Measurements from ENCODE around the gene TFIP11.
A peak's percentile ranks its signal among the peaks of the same experiment; 100 is the strongest.

The TFIP11 gene

DNA sequence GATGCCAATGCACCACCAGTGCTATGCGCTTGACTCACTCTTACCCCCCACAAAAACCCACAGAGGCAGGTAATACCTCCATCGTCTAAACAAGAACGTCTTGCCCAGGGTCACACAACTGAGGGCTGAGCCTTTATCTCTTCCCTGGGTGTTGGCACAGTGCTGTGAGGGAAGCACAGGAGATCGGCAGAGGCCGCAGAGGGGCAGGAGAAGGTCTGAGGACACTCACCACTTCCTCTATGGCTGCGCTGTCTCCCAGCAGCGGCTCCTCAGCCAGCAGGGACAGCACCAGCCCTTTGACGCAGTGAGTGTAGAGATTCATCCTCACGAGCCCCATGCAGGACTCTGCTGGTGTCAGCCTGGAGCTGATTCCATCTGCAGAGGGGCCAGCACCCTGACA lies 48.6 kb downstream of the TFIP11 start:
- TF ChIP-seq, protein P1, sequence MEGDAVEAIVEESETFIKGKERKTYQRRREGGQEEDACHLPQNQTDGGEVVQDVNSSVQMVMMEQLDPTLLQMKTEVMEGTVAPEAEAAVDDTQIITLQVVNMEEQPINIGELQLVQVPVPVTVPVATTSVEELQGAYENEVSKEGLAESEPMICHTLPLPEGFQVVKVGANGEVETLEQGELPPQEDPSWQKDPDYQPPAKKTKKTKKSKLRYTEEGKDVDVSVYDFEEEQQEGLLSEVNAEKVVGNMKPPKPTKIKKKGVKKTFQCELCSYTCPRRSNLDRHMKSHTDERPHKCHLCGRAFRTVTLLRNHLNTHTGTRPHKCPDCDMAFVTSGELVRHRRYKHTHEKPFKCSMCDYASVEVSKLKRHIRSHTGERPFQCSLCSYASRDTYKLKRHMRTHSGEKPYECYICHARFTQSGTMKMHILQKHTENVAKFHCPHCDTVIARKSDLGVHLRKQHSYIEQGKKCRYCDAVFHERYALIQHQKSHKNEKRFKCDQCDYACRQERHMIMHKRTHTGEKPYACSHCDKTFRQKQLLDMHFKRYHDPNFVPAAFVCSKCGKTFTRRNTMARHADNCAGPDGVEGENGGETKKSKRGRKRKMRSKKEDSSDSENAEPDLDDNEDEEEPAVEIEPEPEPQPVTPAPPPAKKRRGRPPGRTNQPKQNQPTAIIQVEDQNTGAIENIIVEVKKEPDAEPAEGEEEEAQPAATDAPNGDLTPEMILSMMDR (IDR thresholded peaks at IDR 0.05; ENCODE audit: extremely low read depth, missing control alignments), result no peak
- DNase-seq (ENCODE audit: low spot score), result no peak

- DNase-seq (ENCODE audit: low spot score), result no peak
- TF ChIP-seq, protein P1 (IDR thresholded peaks at IDR 0.05; ENCODE audit: extremely low read depth, missing control alignments), result no peak
These were observed 49.1 kb downstream of the TFIP11 start for GRCh38 chr22:26463101-26463661.

GRCh38 chr22:26462641-26463040 lies 49.6 kb downstream of the TFIP11 start:
- TF ChIP-seq, protein P1 (IDR thresholded peaks at IDR 0.05; ENCODE audit: extremely low read depth, missing control alignments), result no peak
- DNase-seq (ENCODE audit: low spot score), result no peak

DNA sequence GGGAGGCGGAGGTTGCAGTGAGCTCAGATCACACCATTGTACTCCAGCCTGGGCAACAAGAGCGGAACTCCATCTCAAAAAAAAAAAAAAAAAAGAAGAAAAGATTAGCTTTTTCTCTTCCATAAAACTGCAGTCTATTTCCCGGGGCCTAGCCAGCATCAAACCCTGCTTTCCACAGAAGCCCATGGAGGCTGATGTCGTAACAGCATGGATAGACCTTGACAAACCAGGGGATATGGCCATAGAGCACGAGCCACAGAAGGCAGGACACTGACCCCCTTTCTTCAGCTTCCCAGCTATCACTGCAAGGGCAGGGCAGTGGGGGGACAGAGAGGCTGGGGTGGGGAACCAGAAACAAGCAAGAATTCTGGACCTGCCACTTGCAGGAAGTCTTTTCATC lies 50.2 kb downstream of the TFIP11 start:
- TF ChIP-seq, protein P1 (IDR thresholded peaks at IDR 0.05; ENCODE audit: extremely low read depth, missing control alignments), result no peak
- DNase-seq (ENCODE audit: low spot score), result no peak

- TF ChIP-seq, protein P1 (IDR thresholded peaks at IDR 0.05; ENCODE audit: extremely low read depth, missing control alignments), result peak; percentile 36
These were observed 51.0 kb downstream of the TFIP11 start for GRCh38 chr22:26461188-26461810.

GRCh38 chr22:26460202-26460601 lies 52.1 kb downstream of the TFIP11 start:
- TF ChIP-seq, protein P1 (IDR thresholded peaks at IDR 0.05; ENCODE audit: extremely low read depth, missing control alignments), result no peak
- no peak for DNase-seq (ENCODE audit: low spot score)

More at GRCh38 chr22:26461188-26461810, 51.0 kb downstream of the TFIP11 start:
- peak; percentile 62 for DNase-seq (ENCODE audit: low spot score)

DNA sequence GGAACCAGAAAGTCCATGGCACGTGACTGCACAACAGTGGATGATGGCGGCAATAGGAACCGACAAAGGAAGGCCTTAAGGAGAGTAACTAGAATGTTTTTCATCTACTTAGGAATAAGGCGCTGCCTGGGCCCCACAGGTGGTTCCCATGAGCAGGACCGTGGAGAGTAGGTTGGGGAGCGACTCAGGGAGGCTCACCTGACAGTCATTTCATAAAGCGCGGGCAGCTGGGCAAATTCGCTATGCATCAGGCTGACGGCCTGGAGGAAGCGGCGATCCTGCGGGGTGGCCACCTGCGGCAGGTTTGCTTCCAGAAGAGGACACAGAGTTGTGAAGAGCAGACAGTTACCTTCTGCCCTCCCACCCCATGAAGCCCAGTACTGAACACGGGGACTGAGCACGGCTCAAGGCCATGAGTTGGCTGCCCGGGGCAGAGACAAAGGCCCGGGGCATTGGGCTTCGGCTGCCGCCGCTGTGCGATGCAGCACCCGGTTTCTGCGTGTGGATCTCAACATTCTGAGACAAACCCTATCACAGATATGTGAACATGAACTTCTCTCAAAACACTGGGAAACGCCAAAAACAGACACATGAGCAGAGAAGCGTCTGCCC lies 54.5 kb downstream of the TFIP11 start:
- DNase-seq (ENCODE audit: low spot score), result no peak
- TF ChIP-seq, protein P1 (IDR thresholded peaks at IDR 0.05; ENCODE audit: extremely low read depth, missing control alignments), result no peak

All from GM20000 (cell line).